Thoracic aorta (tissue), 2 donors: ENCODE results near the gene BRWD1. TPM values are rescaled to one million over a fixed set of nuclear protein-coding genes. Genes with fewer than 3 reads are reported as not detected.

Source experiments
- ATAC-seq: fragments of 150-250 bp; one replicate; pipeline ENCODE4 v1.8.0; 2017; ENCODE audit warnings: low read depth; ENCODE audit not compliant: insufficient number of reproducible peaks, low FRiP score
- DNase-seq: peaks from one replicate; pipeline ENCODE4 v3.0.0-alpha.2; 2020; ENCODE audit warnings: low spot score
- H3K27ac ChIP-seq, 2 donors: fragments of 200-600 bp; sonication (generic); 1 replicate in 1 of 2; 2 replicates in 1 of 2; pipeline ENCODE4 v1.5.1; 2016; ENCODE audit warnings: mild to moderate bottlenecking in 2 of 2, moderate library complexity in 2 of 2
- H3K27me3 ChIP-seq: fragments of 200-600 bp; sonication (generic); replicated peaks from 2 replicates; pipeline ENCODE4 v1.6.0; 2016; ENCODE audit warnings: mild to moderate bottlenecking; ENCODE audit not compliant: insufficient read depth
- H3K36me3 ChIP-seq: fragments of 200-600 bp; sonication (generic); one replicate; pipeline ENCODE4 v1.5.1; 2016
- H3K4me1 ChIP-seq, 2 donors: fragments of 200-600 bp; sonication (generic); 1 replicate in 1 of 2; 2 replicates in 1 of 2; pipeline versions ENCODE4 v1.5.1 to v1.6.0; 2016; ENCODE audit warnings: low read depth in 2 of 2, mild to moderate bottlenecking in 1 of 2; ENCODE audit not compliant: control insufficient read depth in 1 of 2
- H3K4me3 ChIP-seq: fragments of 200-600 bp; sonication (generic); 2 replicates; pipeline ENCODE4 v1.5.1; 2016; ENCODE audit warnings: mild to moderate bottlenecking
- H3K9me3 ChIP-seq: fragments of 200-600 bp; sonication (generic); 2 replicates; pipeline ENCODE4 v1.5.1; 2016
- total RNA-seq, 2 donors: library from RNA; depleted of rRNA; stranded (reverse); fragments of >200 nt; gene quantifications; one replicate each; pipeline versions ENCODE4 v1.1.0 to v1.2.3, GENCODE V29; 2016
- TF ChIP-seq, protein P1 (sequence below): fragments of 200-600 bp; sonication (generic); IDR thresholded peaks from one replicate; pipeline ENCODE4 v1.5.1; 2019; ENCODE audit warnings: antibody characterized with exemption

BRWD1 gene
- total RNA-seq, 2 donors from 2014 or later = 56.0 to 81.6 TPM

DNA sequence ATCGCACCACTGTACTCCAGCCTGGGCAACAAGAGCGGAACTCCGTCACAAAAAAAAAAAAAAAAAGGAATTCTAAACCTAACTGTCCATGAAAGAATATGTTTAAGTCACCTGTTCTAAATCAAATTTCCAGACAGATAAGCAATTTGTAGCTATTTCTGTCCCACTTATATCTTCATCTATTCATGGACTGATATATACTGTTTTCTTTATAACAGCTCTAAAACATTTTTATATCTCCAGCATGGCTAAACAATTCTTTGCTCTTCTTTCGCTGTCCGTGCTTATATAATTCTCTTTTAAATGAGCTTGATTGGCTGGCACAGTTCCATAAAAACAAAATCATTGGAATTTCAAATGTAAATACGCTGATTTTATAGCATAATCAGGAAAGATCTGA is 30.5 kb downstream of the BRWD1 start:
- Histone ChIP-seq H3K27ac (no peak overlapping the region), H3K36me3 (peaks cover 6% of the 10 kb centered on the region), H3K27me3 (no peaks in the 10 kb centered on the region), H3K4me1 (peaks cover 0 to 5% of the 10 kb centered on the region in 2 donors), H3K9me3 (no peaks in the 10 kb centered on the region), H3K4me3 (no peak overlapping the region)
- no peak for ATAC-seq
- DNase-seq = no peak
- TF ChIP-seq, protein P1, sequence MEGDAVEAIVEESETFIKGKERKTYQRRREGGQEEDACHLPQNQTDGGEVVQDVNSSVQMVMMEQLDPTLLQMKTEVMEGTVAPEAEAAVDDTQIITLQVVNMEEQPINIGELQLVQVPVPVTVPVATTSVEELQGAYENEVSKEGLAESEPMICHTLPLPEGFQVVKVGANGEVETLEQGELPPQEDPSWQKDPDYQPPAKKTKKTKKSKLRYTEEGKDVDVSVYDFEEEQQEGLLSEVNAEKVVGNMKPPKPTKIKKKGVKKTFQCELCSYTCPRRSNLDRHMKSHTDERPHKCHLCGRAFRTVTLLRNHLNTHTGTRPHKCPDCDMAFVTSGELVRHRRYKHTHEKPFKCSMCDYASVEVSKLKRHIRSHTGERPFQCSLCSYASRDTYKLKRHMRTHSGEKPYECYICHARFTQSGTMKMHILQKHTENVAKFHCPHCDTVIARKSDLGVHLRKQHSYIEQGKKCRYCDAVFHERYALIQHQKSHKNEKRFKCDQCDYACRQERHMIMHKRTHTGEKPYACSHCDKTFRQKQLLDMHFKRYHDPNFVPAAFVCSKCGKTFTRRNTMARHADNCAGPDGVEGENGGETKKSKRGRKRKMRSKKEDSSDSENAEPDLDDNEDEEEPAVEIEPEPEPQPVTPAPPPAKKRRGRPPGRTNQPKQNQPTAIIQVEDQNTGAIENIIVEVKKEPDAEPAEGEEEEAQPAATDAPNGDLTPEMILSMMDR = no peak

DNA sequence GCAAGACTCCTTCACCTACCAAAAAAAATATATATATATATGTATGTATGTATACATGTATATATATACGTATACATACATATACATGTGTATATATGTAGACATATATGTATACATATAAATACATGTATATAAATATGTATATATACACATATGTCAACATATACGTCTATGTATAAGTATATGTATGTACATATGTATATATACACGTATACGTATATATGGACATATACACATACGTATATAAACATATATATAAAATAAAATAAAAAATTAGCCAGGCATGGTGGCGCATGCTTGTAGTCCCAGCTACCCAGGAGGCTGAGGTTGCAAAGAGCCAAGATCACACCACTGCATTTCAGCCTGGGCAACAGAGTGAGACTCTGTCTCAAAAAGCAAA is 31.6 kb downstream of the BRWD1 start:
- TF ChIP-seq, protein P1 = no peak
- no peak for DNase-seq
- H3K4me3 ChIP-seq = no peak overlapping the region
- H3K27me3 ChIP-seq = no peaks in the 10 kb centered on the region
- peaks cover 0 to 5% of the 10 kb centered on the region in 2 donors for H3K4me1 ChIP-seq
- H3K27ac ChIP-seq = no peak overlapping the region
- H3K36me3 ChIP-seq = peaks cover 6% of the 10 kb centered on the region
- ATAC-seq = no peak
- H3K9me3 ChIP-seq = no peaks in the 10 kb centered on the region

DNA sequence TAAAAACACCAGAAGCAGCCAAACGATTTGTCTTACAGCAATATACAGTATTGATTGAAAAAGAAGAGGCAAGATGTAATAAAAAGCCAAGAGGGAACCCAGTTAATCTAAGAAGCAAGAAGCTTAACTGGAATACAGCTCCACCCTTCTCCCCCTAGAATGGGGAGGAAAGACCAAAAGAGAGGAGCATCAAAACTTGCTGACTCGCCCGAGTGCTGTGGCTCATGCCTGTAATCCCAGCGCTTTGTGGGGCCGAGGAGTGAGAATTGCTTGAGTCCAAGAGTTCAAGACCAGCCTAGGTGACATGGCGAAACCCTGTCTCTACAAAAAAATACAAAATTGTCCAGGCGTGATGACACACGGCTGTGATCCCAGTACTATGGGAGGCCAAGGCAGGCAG is 32.2 kb downstream of the BRWD1 start:
- H3K4me3 ChIP-seq = no peak overlapping the region
- ATAC-seq = no peak
- H3K27ac ChIP-seq = no peak overlapping the region
- peaks cover 6% of the 10 kb centered on the region for H3K36me3 ChIP-seq
- TF ChIP-seq, protein P1 = no peak
- DNase-seq = no peak
- peaks cover 0 to 5% of the 10 kb centered on the region in 2 donors for H3K4me1 ChIP-seq
- H3K27me3 ChIP-seq = no peaks in the 10 kb centered on the region
- no peaks in the 10 kb centered on the region for H3K9me3 ChIP-seq

DNA sequence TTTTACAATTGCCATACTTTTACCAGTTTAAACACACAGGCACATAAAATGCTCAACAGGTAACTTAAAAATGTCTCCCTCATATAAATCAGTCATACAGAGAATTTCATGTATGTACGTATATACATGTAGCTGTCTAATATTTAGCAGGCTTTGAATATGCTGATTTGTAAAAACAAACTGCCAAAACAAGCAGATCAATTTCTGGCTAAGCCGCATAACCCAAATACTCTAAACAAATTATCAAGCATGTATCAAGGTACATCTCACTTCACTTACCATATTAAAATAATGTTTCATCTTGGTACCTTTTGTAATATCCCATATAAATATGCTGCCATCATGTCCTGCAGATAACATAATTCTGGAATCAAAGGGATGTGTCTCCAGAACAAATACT is 43.8 kb downstream of the BRWD1 start:
- Histone ChIP-seq H3K36me3 (peaks cover 16% of the 10 kb centered on the region), H3K27ac (no peak overlapping the region), H3K4me3 (no peak overlapping the region), H3K4me1 (no peaks in the 10 kb centered on the region), H3K27me3 (no peaks in the 10 kb centered on the region), H3K9me3 (no peaks in the 10 kb centered on the region)
- DNase-seq = no peak
- TF ChIP-seq, protein P1 = no peak
- ATAC-seq = no peak

DNA sequence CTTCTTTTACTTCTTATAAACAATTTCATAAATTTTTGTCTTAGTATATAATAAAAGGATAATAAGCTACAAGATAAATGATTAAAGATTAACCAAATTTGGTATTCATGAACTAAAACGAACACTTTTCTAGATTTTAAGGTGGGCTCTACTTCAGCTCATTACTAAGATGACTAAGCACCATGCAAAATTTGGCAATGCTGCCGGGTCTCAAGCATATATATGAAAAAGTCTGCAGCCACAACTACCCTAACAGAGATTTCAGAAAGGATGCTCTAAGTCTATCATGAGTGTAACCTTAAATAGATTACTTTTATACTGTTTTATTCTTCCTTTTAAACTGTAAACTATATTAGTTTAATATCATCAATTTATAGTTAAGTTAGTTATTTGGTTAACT is 47.8 kb downstream of the BRWD1 start:
- H3K27me3 ChIP-seq = no peaks in the 10 kb centered on the region
- no peak overlapping the region for H3K4me3 ChIP-seq
- DNase-seq (no peak), ATAC-seq (no peak)
- no peaks in the 10 kb centered on the region for H3K4me1 ChIP-seq
- H3K36me3 ChIP-seq = peaks cover 22% of the 10 kb centered on the region
- H3K27ac ChIP-seq = no peak overlapping the region
- no peaks in the 10 kb centered on the region for H3K9me3 ChIP-seq
- TF ChIP-seq, protein P1 = no peak
